ENCODE results near the gene CTBP2.

Gene CTBP2

DNA sequence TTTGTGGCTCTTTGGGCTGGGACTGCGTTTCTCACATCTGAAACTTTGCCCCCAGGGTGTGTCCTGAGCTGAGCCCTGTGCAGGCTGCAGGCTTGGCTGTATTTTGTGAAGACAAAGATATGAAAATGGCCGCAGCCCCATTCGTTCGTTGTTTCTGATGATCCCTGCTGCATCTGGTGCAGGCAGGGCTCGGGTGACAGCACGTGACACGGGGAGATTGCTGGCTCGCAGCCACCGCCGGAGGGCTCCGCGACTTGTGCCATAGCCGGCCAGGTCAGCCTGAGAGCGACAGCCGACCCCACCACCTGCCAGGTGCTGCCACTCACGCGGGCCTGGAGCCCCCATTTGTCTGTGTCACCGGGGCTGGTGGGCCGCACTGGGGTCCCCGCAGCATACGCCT is 137.1 kb downstream of the CTBP2 start:
- Histone ChIP-seq H4K20me1 (ENCODE audit: low read depth, low read length) (no peaks in the 10 kb centered on the region), H3K4me3 (ENCODE audit: insufficient read depth, low read length, poor library complexity, severe bottlenecking) (no peak overlapping the region)

DNA sequence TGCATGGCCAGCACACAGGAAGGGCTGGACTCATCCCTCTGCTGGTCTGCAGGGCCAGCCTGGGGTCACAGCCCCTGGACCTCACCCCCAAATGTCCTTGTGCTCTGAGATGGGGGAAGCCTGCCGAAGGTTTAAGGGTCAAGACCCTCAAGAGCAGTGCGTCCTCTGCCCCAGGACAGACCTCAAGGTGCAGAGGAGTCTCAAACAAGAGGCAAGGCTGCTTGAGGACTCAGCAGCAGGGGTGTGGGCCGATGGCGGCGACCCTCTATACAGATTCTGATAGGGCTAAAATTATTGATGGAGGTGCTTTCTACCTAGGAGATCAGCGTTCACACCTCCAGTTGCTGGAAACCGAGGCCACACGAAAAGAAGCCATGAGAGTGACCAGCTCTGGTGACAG is 137.7 kb downstream of the CTBP2 start:
- Histone ChIP-seq H3K79me2 (ENCODE audit: insufficient read depth, low read length) (no peaks in the 10 kb centered on the region), H2AFZ (ENCODE audit: low read depth, low read length, severe bottlenecking) (no peak overlapping the region), H3K27ac (ENCODE audit: low read depth, low read length) (no peak overlapping the region), H3K4me2 (ENCODE audit: low read depth, low read length, poor library complexity, severe bottlenecking) (no peak overlapping the region), H3K4me3 (ENCODE audit: insufficient read depth, low read length, poor library complexity, severe bottlenecking) (no peak overlapping the region), H3K9me3 (ENCODE audit: insufficient read depth, low read length) (no peaks in the 10 kb centered on the region), H3F3A (ENCODE audit: insufficient read depth) (no peaks in the 10 kb centered on the region), H3K27me3 (ENCODE audit: low read length) (peaks cover 2% of the 10 kb centered on the region; the same call in 1 of the 2 replicates), H3K9me2 (replicated peaks; ENCODE audit: insufficient read depth, low read length) (no peaks in the 10 kb centered on the region), H3K36me3 (ENCODE audit: low read length) (no peaks in the 10 kb centered on the region), H4K20me1 (ENCODE audit: low read depth, low read length) (no peaks in the 10 kb centered on the region), H3K9ac (ENCODE audit: low read length) (no peak overlapping the region)
- TF ChIP-seq, protein P1, sequence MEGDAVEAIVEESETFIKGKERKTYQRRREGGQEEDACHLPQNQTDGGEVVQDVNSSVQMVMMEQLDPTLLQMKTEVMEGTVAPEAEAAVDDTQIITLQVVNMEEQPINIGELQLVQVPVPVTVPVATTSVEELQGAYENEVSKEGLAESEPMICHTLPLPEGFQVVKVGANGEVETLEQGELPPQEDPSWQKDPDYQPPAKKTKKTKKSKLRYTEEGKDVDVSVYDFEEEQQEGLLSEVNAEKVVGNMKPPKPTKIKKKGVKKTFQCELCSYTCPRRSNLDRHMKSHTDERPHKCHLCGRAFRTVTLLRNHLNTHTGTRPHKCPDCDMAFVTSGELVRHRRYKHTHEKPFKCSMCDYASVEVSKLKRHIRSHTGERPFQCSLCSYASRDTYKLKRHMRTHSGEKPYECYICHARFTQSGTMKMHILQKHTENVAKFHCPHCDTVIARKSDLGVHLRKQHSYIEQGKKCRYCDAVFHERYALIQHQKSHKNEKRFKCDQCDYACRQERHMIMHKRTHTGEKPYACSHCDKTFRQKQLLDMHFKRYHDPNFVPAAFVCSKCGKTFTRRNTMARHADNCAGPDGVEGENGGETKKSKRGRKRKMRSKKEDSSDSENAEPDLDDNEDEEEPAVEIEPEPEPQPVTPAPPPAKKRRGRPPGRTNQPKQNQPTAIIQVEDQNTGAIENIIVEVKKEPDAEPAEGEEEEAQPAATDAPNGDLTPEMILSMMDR (IDR thresholded peaks at IDR 0.05; ENCODE audit: insufficient read depth, low read length, poor library complexity, severe bottlenecking): no peak
- no peak for TF ChIP-seq EZH2phosphoT487 (conservative IDR thresholded peaks at IDR 0.05; ENCODE audit: low read length)

More for the DNA sequence above, 137.1 kb downstream of the CTBP2 start:
- Histone ChIP-seq H3K4me2 (ENCODE audit: low read depth, low read length, poor library complexity, severe bottlenecking) (no peak overlapping the region), H3F3A (ENCODE audit: insufficient read depth) (no peaks in the 10 kb centered on the region), H3K79me2 (ENCODE audit: insufficient read depth, low read length) (no peaks in the 10 kb centered on the region), H3K9me2 (replicated peaks; ENCODE audit: insufficient read depth, low read length) (no peaks in the 10 kb centered on the region), H3K36me3 (ENCODE audit: low read length) (no peaks in the 10 kb centered on the region), H3K9ac (ENCODE audit: low read length) (no peak overlapping the region), H3K27me3 (ENCODE audit: low read length) (no peaks in the 10 kb centered on the region), H3K27ac (ENCODE audit: low read depth, low read length) (no peak overlapping the region), H3K9me3 (ENCODE audit: insufficient read depth, low read length) (no peaks in the 10 kb centered on the region), H2AFZ (ENCODE audit: low read depth, low read length, severe bottlenecking) (no peak overlapping the region)
- TF ChIP-seq EZH2phosphoT487 (conservative IDR thresholded peaks at IDR 0.05; ENCODE audit: low read length): no peak
- TF ChIP-seq, protein P1 (IDR thresholded peaks at IDR 0.05; ENCODE audit: insufficient read depth, low read length, poor library complexity, severe bottlenecking): no peak

DNA sequence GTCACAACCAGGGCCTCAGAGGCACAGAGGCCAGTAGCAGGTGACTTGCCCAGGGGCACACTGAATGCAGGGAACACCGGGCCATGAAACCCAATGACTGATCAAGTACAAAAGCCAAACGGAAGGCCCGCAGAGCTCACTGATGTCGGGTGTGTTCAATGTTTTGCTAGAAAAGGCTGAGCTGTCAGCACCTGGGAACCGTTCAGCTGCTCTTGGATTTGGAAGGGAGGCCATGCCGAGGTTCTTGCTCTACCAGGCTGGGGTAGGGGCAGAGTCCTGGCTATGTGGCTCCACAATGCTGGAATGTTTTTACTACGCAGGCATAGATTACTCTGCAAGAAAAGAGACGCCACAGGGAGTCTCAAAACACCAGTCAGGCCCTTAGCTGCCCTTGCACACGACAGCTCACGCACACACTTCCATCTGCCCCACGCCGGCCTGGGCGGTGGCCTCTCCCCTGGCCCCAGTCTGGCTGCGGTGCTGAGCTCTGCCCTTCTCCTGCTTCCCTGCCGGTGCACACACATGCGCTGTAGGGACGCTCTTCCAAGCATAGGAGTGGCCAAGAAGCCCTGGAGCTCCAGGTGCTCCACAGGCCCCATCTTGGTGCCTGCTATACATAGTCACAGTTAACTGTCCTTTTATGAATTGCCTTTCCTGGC is 138.5 kb downstream of the CTBP2 start:
- H3K4me2 ChIP-seq (ENCODE audit: low read depth, low read length, poor library complexity, severe bottlenecking): no peak overlapping the region
- no peaks in the 10 kb centered on the region for H3K79me2 ChIP-seq (ENCODE audit: insufficient read depth, low read length)
- peaks cover 6% of the 10 kb centered on the region; the same call in 1 of the 2 replicates for H3K27me3 ChIP-seq (ENCODE audit: low read length)
- TF ChIP-seq EZH2phosphoT487 (conservative IDR thresholded peaks at IDR 0.05; ENCODE audit: low read length): no peak
- TF ChIP-seq, protein P1 (IDR thresholded peaks at IDR 0.05; ENCODE audit: insufficient read depth, low read length, poor library complexity, severe bottlenecking): no peak
- H3K9me3 ChIP-seq (ENCODE audit: insufficient read depth, low read length): no peaks in the 10 kb centered on the region
- H3F3A ChIP-seq (ENCODE audit: insufficient read depth): no peaks in the 10 kb centered on the region
- H3K9me2 ChIP-seq (replicated peaks; ENCODE audit: insufficient read depth, low read length): no peaks in the 10 kb centered on the region
- H2AFZ ChIP-seq (ENCODE audit: low read depth, low read length, severe bottlenecking): no peak overlapping the region
- H4K20me1 ChIP-seq (ENCODE audit: low read depth, low read length): no peaks in the 10 kb centered on the region
- no peaks in the 10 kb centered on the region for H3K36me3 ChIP-seq (ENCODE audit: low read length)
- H3K4me3 ChIP-seq (ENCODE audit: insufficient read depth, low read length, poor library complexity, severe bottlenecking): no peak overlapping the region
- H3K27ac ChIP-seq (ENCODE audit: low read depth, low read length): no peak overlapping the region
- no peak overlapping the region for H3K9ac ChIP-seq (ENCODE audit: low read length)
